GM12878 (cell line): Measurements from ENCODE around the gene VAV2. TPM values are rescaled to one million over a fixed set of nuclear protein-coding genes. Genes with fewer than 3 reads are reported as not detected.

Source experiments
- ATAC-seq: fragments of 200-7000 bp; cut with Tn5 transposase; 3 replicates; pipeline ENCODE4 v1.9.1; 2020; ENCODE audit warnings: mild to moderate bottlenecking, moderate library complexity
- BruUV-seq: library from RNA; stranded (reverse); fragments of 400-500 nt; replicated peaks from 2 replicates; lab custom pipeline; 2021; lab: Mats Ljungman, UMichigan
- CTCF ChIA-PET: fragments of 300-600 bp; sonication (Branson Sonifier 250); formaldehyde crosslinking; extraction: SDS; loops from one replicate; lab custom pipeline; 2021; ENCODE audit warnings: inconsistent platforms; lab: Yijun Ruan, JAX
- POLR2A ChIA-PET: fragments of 350-600 bp; formaldehyde crosslinking; extraction: SDS; loops from one replicate; lab custom pipeline; 2021; ENCODE audit warnings: inconsistent platforms; lab: Charles Lee
- RAD21 ChIA-PET: fragments of 300-600 bp; sonication (Branson Sonifier 250); formaldehyde crosslinking; loops from one replicate; lab custom pipeline; 2023; ENCODE audit warnings: antibody characterized with exemption; ENCODE audit not compliant: unreplicated experiment; lab: Charles Lee
- SMC1A ChIA-PET: fragments of 300-600 bp; sonication (Branson Sonifier 250); formaldehyde crosslinking; loops from one replicate; lab custom pipeline; 2023; ENCODE audit not compliant: unreplicated experiment, uncharacterized antibody; lab: Charles Lee
- DNase-seq: peaks from one replicate; pipeline ENCODE4 v3.0.0-alpha.2; 2011; ENCODE audit warnings: low read depth, low spot score
- FAIRE-seq: peaks from 3 replicates; lab custom pipeline; 2011; peaks lifted over from hg19 to GRCh38; lab: Jason Lieb, UNC
- H2AFZ ChIP-seq: 2 replicates; pipeline ENCODE4 v1.6.0; 2011; ENCODE audit warnings: low read depth, low read length, control low read depth; ENCODE audit not compliant: control insufficient read depth
- H3K27ac ChIP-seq: 2 replicates; pipeline ENCODE4 v1.5.1; 2011; ENCODE audit warnings: control low read depth; ENCODE audit not compliant: control insufficient read depth, insufficient read depth
- H3K27me3 ChIP-seq, 2 experiments: replicated peaks in 1 of 2; 2 replicates each; pipeline versions ENCODE4 v1.6.0 to v1.6.1; 2011; ENCODE audit warnings: low read length in 1 of 2; ENCODE audit not compliant: control insufficient read depth in 2 of 2, insufficient read depth in 2 of 2
- H3K36me3 ChIP-seq, 2 experiments: 2 replicates each; pipeline ENCODE4 v1.5.1; 2011; ENCODE audit warnings: low read length in 1 of 2; ENCODE audit not compliant: control insufficient read depth in 2 of 2, insufficient read depth in 2 of 2
- H3K4me1 ChIP-seq: 2 replicates; pipeline ENCODE4 v1.6.1; 2011; ENCODE audit warnings: mild to moderate bottlenecking, low read length, moderate library complexity, mixed read lengths; ENCODE audit not compliant: control insufficient read depth, insufficient read depth
- H3K4me2 ChIP-seq: 2 replicates; pipeline ENCODE4 v1.6.0; 2011; ENCODE audit warnings: control low read depth; ENCODE audit not compliant: control insufficient read depth, insufficient read depth
- H3K4me3 ChIP-seq: fragments of 200-600 bp; sonication (generic); 2 replicates; pipeline ENCODE4 v1.5.1; 2016
- H3K79me2 ChIP-seq: 2 replicates; pipeline ENCODE4 v1.6.0; 2011; ENCODE audit warnings: low read length; ENCODE audit not compliant: control insufficient read depth, insufficient read depth
- H3K9ac ChIP-seq: 2 replicates; pipeline ENCODE4 v1.8.0; 2011; ENCODE audit warnings: low read length, control low read depth, mixed read lengths; ENCODE audit not compliant: control insufficient read depth, insufficient read depth
- H3K9me3 ChIP-seq: replicated peaks from 3 replicates; pipeline ENCODE4 v1.5.1; 2011; ENCODE audit warnings: mild to moderate bottlenecking, low read length; ENCODE audit not compliant: control insufficient read depth, insufficient read depth
- H4K20me1 ChIP-seq: 2 replicates; pipeline ENCODE4 v1.6.0; 2011; ENCODE audit not compliant: control insufficient read depth, insufficient read depth
- CEBPB ChIP-seq, 2 experiments: fragments of 150-350 bp in 1 of 2; IDR thresholded peaks; 2 replicates each; pipeline ENCODE4 v1.6.1; 2012 to 2014; ENCODE audit warnings: low read depth in 2 of 2, low read length in 2 of 2, borderline replicate concordance in 1 of 2, inconsistent platforms in 1 of 2
- EED ChIP-seq: sonication (generic); IDR thresholded peaks from 2 replicates; pipeline ENCODE4 v1.6.1; 2016; ENCODE audit warnings: antibody characterized with exemption, low read depth
- HDAC2 ChIP-seq: fragments of 200-600 bp; sonication (generic); IDR thresholded peaks from 2 replicates; pipeline ENCODE4 v1.6.1; 2017
- JUNB ChIP-seq: IDR thresholded peaks from 2 replicates; pipeline ENCODE4 v1.6.1; 2016; ENCODE audit warnings: antibody characterized with exemption, mild to moderate bottlenecking
- LARP7 ChIP-seq: fragments of 450-650 bp; IDR thresholded peaks from 2 replicates; pipeline ENCODE4 v1.6.1; 2017; ENCODE audit warnings: mild to moderate bottlenecking
- POLR2A ChIP-seq: IDR thresholded peaks from 2 replicates; pipeline ENCODE4 v1.6.1; 2011; ENCODE audit warnings: low read depth, mild to moderate bottlenecking, low read length
- SREBF1 ChIP-seq: IDR thresholded peaks from 2 replicates; pipeline ENCODE4 v1.6.1; 2012; ENCODE audit warnings: mild to moderate bottlenecking, low read length
- YBX1 ChIP-seq: fragments of 450-650 bp; IDR thresholded peaks from 2 replicates; pipeline ENCODE4 v1.6.1; 2016; ENCODE audit warnings: antibody characterized with exemption
- WGBS: methylation state at CpG from one replicate; pipeline ENCODE4 v1.1.6; 2016; ENCODE audit warnings: low lambda C conversion rate; ENCODE audit not compliant: insufficient replicate concordance, insufficient coverage; ENCODE audit errors: missing lambda C conversion rate; 5-methylcytosine and 5-hydroxymethylcytosine counted together
- in situ Hi-C: fragments of 300-500 bp; cut with MboI; formaldehyde crosslinking; loops from 9 replicates; pipeline ENCODE4 v1.14.3; 2018; ENCODE audit warnings: mixed read lengths
- intact Hi-C: fragments of 100-400 bp; cut with micrococcal nuclease; formaldehyde crosslinking; loops from one replicate; pipeline ENCODE4 v1.14.2; 2022; ENCODE audit not compliant: unreplicated experiment
- polyA plus RNA-seq, 11 experiments: library from polyadenylated mRNA; depleted of rRNA in 4 of 11; unstranded in 6 of 11; stranded (reverse) in 5 of 11; fragments of >200 nt; fragmentation: Nextera tagmentation in 4 of 11; fragmentation: Illumina TruSeq in 1 of 11; extraction: Ambion mirVana in 4 of 11; extraction: Trizol in 1 of 11; gene quantifications; 1 replicate in 1 of 11; 2 replicates in 10 of 11; pipeline versions ENCODE4 v1.2.1 to v1.2.3, GENCODE V29; 2011 to 2016; ENCODE audit warnings: inconsistent platforms in 2 of 11, missing spikeins in 2 of 11, low read depth in 1 of 11
- total RNA-seq, 4 experiments: library from RNA; depleted of rRNA in 3 of 4; stranded (reverse); fragments of >200 nt in 3 of 4; fragmentation: Illumina TruSeq in 1 of 4; extraction: Trizol in 1 of 4; gene quantifications; 2 replicates each; pipeline versions ENCODE4 v1.2.1 to v1.2.3, GENCODE V29; 2013 to 2021
- TF ChIP-seq, protein P1 (sequence below): fragments of 450-650 bp; formaldehyde crosslinking; IDR thresholded peaks from 2 replicates; pipeline ENCODE4 v1.5.0; 2022; ENCODE audit warnings: mild to moderate bottlenecking, missing genetic modification characterization
- TF ChIP-seq, protein P2 (sequence below): fragments of 150-350 bp; IDR thresholded peaks from 2 replicates; pipeline ENCODE4 v1.6.1; 2014; ENCODE audit warnings: mild to moderate bottlenecking, low read depth, low read length

Gene VAV2
- total and polyA plus RNA-seq, 10 of the 15 experiments (the other 5 are each of a cell fraction or from before 2014, with no cell fraction given), result 0.13 to 43.9 (median 16.9) TPM

DNA sequence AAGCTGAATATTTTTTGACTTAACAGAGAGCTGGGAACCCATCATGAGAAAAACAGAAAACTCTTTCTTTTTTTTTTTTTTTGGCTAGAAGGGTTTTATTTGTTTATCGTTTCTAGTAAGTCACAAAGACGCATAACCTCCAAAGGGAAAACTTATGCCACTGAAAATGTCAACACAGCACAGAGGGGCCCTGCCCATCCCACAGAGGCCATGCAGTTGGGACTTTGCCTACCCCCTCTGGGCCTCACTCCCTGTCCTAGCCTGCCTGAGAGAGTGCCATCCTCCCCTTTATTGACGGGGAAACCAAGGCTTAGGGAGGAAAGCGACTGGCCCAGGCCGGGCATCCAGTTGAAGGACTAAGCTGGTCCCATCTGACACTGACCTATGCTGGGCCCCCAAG is 74.7 kb downstream of the VAV2 start:
- Histone ChIP-seq H3K27me3 (no peaks in the 10 kb centered on the region), H3K4me1 (no peaks in the 10 kb centered on the region), H3K36me3 (peaks cover 0 to 1% of the 10 kb centered on the region in 2 experiments; a peak in 3 of 4 replicates), H3K9ac (no peak overlapping the region), H3K4me3 (no peak overlapping the region), H2AFZ (no peak overlapping the region), H3K79me2 (peaks cover 32% of the 10 kb centered on the region), H3K9me3 (no peaks in the 10 kb centered on the region), H3K4me2 (no peak overlapping the region), H4K20me1 (no peaks in the 10 kb centered on the region; the same call in 1 of the 2 replicates), H3K27ac (no peak overlapping the region)
- no peak for TF ChIP-seq EED
- no peak for TF ChIP-seq SREBF1
- TF ChIP-seq, protein P1, sequence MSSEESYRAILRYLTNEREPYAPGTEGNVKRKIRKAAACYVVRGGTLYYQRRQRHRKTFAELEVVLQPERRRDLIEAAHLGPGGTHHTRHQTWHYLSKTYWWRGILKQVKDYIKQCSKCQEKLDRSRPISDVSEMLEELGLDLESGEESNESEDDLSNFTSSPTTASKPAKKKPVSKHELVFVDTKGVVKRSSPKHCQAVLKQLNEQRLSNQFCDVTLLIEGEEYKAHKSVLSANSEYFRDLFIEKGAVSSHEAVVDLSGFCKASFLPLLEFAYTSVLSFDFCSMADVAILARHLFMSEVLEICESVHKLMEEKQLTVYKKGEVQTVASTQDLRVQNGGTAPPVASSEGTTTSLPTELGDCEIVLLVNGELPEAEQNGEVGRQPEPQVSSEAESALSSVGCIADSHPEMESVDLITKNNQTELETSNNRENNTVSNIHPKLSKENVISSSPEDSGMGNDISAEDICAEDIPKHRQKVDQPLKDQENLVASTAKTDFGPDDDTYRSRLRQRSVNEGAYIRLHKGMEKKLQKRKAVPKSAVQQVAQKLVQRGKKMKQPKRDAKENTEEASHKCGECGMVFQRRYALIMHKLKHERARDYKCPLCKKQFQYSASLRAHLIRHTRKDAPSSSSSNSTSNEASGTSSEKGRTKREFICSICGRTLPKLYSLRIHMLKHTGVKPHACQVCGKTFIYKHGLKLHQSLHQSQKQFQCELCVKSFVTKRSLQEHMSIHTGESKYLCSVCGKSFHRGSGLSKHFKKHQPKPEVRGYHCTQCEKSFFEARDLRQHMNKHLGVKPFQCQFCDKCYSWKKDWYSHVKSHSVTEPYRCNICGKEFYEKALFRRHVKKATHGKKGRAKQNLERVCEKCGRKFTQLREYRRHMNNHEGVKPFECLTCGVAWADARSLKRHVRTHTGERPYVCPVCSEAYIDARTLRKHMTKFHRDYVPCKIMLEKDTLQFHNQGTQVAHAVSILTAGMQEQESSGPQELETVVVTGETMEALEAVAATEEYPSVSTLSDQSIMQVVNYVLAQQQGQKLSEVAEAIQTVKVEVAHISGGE (CRISPR knock-in tag), result no peak
- no peak for TF ChIP-seq LARP7
- no peak for TF ChIP-seq YBX1
- no peak for TF ChIP-seq POLR2A
- no peak for TF ChIP-seq HDAC2
- no peak for TF ChIP-seq JUNB
- TF ChIP-seq, protein P2, sequence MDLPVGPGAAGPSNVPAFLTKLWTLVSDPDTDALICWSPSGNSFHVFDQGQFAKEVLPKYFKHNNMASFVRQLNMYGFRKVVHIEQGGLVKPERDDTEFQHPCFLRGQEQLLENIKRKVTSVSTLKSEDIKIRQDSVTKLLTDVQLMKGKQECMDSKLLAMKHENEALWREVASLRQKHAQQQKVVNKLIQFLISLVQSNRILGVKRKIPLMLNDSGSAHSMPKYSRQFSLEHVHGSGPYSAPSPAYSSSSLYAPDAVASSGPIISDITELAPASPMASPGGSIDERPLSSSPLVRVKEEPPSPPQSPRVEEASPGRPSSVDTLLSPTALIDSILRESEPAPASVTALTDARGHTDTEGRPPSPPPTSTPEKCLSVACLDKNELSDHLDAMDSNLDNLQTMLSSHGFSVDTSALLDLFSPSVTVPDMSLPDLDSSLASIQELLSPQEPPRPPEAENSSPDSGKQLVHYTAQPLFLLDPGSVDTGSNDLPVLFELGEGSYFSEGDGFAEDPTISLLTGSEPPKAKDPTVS, result no peak
- TF ChIP-seq CEBPB (IDR thresholded peaks at IDR 0.05; ENCODE audit: borderline replicate concordance in 1 of 2, low read depth in 2 of 2, low read length in 2 of 2), result no peak
- ChIA-PET CTCF (no interaction called here), RAD21 (no interaction called here), SMC1A (interaction anchor here (0.6 kb wide), 1 partner anchor 423 kb away, joined by 3 read pairs; no protein-coding TSS in a partner anchor), POLR2A (interaction anchor here (0.7 to 0.9 kb wide), 2 partner anchors 10 to 1845 kb away, joined by 3 to 4 read pairs; no protein-coding TSS in a partner anchor)
- ATAC-seq, result no peak
- no peak for DNase-seq
- no TSS peak for BruUV-seq
- in situ Hi-C loops (no loop called here), intact Hi-C loops (no loop called here)
- 76% methylated on average over 4 of the region's 5 CpGs for WGBS
- FAIRE-seq, result no peak
